HG03442 (cell line): Measurements from ENCODE around the gene UMAD1.
A peak's percentile ranks its signal among the peaks of the same experiment; 100 is the strongest.

ENCODE experiments used
- ATAC-seq: cut with Tn5 transposase; IDR thresholded peaks from one replicate; pipeline ENCODE4 v1.9.1; 2021; ENCODE audit warnings: mild to moderate bottlenecking, moderate library complexity; ENCODE audit not compliant: unreplicated experiment

The UMAD1 gene

GRCh38 chr7:7688956-7689355, 48.4 kb downstream of the UMAD1 start:
- no peak for ATAC-seq

DNA sequence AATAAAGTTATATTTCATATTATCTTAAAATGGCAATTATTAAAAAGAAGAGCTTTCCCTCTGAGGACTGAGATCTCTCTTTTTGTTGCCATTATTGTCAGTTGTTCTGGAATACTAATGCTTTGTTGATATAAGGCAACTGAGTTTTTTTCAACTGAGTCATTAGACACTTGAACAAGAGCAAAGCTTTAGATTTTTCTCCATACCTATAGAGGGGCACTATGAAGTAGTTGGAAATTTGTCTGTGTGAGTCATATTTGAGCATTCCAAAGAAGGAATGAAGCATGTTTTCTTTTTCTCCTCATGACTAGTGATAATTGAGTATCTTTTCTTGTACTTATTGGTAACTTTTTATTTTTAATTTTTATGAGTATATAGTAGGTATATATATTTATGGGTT, 53.3 kb downstream of the UMAD1 start:
- ATAC-seq: no peak

DNA sequence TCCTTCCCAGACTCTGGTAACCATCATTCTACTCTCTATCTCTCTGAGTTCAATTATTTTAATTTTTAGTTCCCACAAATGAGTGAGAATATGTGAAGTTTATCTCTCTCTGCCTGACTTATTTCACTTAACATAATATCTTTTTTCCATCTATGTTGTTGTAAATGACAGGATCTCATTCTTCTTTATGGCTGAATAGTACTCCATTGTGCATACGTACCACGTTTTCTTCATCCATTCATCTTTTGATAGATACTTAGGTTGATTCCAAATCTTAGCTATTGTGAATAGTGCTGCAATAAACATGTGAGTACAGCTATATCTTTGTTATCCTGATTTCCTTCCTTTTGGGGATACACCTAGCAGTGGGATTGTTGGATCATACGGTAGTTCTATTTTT, 54.0 kb downstream of the UMAD1 start:
- ATAC-seq: no peak

- ATAC-seq: no peak
Measured at GRCh38 chr7:7695111-7695817, 54.7 kb downstream of the UMAD1 start.

GRCh38 chr7:7696458-7697119, 56.0 kb downstream of the UMAD1 start:
- no peak for ATAC-seq

- ATAC-seq: no peak
Measured at GRCh38 chr7:7698930-7699329, 58.4 kb downstream of the UMAD1 start.

- no peak for ATAC-seq
Measured at GRCh38 chr7:7699380-7699779, 58.8 kb downstream of the UMAD1 start.

GRCh38 chr7:7699970-7700369, 59.4 kb downstream of the UMAD1 start:
- ATAC-seq: no peak

DNA sequence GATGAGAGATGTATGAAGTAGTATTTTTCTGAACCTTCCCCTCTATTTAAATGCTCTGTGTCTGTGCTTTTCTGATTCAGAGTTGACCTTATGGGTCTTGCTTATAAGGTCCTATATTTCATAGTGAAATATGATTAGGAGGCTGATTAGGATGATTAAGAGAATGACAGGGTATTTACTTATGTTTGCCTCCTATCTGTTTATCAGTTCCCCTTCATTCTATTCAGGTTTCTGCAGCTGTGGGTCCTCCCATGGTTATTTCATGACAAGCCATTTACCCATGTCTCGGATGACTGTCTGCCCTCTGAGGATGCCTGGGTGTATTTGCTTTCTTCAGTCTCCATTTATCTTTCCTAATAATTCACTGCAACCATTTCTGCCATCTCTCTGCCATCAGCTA, 61.0 kb downstream of the UMAD1 start:
- peak; percentile 45 for ATAC-seq

GRCh38 chr7:7702826-7703225, 62.3 kb downstream of the UMAD1 start:
- no peak for ATAC-seq

GRCh38 chr7:7703427-7703826, 62.9 kb downstream of the UMAD1 start:
- no peak for ATAC-seq

DNA sequence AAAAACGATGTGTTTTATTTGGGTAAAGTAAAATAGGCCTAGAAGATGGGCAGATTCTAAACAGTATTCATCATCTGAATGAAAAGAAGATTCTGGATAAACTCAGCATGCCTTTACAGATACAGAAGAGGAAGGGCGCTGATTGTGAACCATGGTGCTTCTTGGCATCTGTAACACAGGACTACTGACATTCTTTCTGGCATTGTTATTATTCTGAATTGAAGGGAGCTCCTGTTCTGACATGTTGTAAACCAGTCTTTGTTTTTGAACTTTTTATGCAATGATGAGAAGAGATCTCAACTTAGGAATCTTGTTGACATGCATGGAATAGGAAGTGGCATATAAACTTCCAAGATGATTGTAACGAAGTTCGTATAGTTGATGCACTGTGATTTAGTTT, 64.3 kb downstream of the UMAD1 start:
- no peak for ATAC-seq

GRCh38 chr7:7705318-7705717, 64.8 kb downstream of the UMAD1 start:
- no peak for ATAC-seq

GRCh38 chr7:7706101-7706511, 65.6 kb downstream of the UMAD1 start:
- peak; percentile 55 for ATAC-seq

DNA sequence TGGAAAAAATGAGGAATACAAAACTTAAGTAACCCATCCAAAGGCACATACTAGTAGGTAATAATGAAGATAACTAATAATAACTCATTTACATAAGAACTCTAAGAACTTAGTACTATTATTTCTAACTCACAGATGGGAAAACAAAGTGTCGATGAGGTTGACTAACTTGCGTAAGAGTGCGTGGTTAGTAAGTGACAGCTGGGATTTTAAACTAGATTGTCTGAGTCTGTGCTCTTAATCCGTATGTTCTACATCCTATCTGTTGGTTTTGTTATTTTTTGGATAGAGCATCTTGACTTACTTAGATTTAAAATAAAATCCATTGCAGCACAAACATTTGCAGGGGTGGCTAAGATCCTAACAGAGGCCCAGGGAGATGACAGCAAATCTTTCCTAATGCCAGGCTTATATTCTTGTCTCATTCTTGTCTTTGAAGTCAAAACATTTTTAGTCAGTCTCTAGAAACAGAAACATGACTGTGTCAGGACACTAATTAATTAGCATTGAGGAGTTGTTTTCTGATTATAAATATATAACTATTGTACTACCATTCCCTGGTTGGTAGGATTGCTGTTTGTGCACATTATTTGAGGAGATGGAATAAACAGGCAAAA, 66.1 kb downstream of the UMAD1 start:
- no peak for ATAC-seq

DNA sequence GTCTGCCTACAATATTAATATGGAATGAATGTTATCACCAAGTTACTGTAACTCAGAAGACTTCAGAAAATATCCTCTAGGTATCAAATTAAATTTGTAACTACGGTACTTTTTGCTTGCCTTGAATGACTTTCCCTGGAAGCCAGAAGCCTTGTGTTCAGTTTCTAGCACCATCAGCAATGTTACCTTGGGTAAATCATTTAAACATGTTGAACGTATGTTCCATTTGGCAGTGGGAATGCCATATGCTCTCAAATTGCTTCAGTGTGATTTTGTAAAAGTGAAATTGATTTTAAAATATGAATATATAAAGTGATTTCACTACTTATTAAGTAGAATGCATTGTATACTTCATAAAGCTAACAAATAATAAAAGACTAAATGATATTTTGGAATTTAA, 66.7 kb downstream of the UMAD1 start:
- no peak for ATAC-seq

DNA sequence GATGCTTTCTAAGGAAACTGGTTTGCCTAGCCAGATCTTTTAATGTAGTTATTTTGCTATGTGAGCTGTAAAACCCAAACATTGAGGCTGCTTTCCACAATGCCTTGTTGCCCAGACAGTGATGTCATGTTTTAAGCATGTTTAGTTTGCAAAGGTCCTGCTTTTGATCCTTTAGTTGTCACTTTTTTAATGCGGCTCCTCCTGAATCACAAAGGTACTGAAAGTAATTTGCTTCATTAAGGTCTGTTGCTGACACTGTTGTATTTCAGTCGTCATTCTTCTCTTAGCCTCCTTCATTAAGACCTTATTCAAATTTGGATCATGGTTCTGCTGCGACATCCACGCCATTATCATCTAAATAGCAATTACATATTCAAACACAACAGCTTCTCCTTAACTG, 67.3 kb downstream of the UMAD1 start:
- no peak for ATAC-seq

- ATAC-seq: no peak
Measured at GRCh38 chr7:7709291-7709690, 68.7 kb downstream of the UMAD1 start.

- no peak for ATAC-seq
Measured at GRCh38 chr7:7710469-7710868, 69.9 kb downstream of the UMAD1 start.

DNA sequence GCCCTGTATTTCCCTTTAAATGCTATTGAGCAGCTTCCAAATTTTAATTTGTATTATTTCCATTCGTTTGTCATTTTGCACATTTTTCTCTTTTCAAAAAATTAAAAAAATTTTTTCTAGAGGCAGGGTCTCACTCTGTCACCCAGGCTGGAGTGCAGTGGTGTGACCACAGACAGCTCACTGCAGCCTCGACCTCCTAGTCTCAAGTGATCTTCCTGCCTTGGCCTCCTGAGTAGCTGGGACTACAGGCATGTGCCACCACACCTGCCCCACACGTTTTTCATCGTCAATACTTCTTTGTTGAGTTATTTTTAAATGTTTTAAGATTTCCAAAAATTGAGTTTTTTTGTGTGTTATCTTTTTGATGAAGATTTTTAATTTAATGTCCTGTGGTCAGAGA, 73.2 kb downstream of the UMAD1 start:
- ATAC-seq: no peak

GRCh38 chr7:7718492-7718891, 77.9 kb downstream of the UMAD1 start, which contains the start of gene RPA3:
Gene RPA3 (minus strand): TSS chr7:7718607. CDS start chr7:7640418, 78,189 bp downstream.
- ATAC-seq: no peak

GRCh38 chr7:7719236-7719635, 78.7 kb downstream of the UMAD1 start:
- peak; percentile 98 for ATAC-seq
